ENCODE results near the gene YARS1.

YARS1 gene

GRCh38 chr1:32742956-32743355 is 74.2 kb downstream of the YARS1 start:
- peaks cover 3% of the 10 kb centered on the region; the same call in 1 of the 2 replicates for H3K4me1 ChIP-seq (ENCODE audit: low read length)
- peaks cover 10% of the 10 kb centered on the region for H3K79me2 ChIP-seq (ENCODE audit: low read length)
- no peak for TF ChIP-seq EZH2phosphoT487 (IDR thresholded peaks at IDR 0.05; ENCODE audit: low read length)
- no peak for TF ChIP-seq CTCF (IDR thresholded peaks at IDR 0.05; ENCODE audit: low read length)
- no peak for TF ChIP-seq EZH2 (optimal IDR thresholded peaks at IDR 0.05; ENCODE audit: low read depth, low read length)
- no peak overlapping the region for H3K9ac ChIP-seq (ENCODE audit: low read length)
- no peaks in the 10 kb centered on the region for H3K9me3 ChIP-seq (replicated peaks; ENCODE audit: insufficient read depth, low read length)
- no peaks in the 10 kb centered on the region for H4K20me1 ChIP-seq (ENCODE audit: insufficient read depth, low read length)
- H3K27me3 ChIP-seq (replicated peaks; ENCODE audit: insufficient read depth, low read length), result no peaks in the 10 kb centered on the region
- H3K9me2 ChIP-seq (replicated peaks; ENCODE audit: insufficient read depth, low read length), result no peaks in the 10 kb centered on the region
- peaks cover 4% of the 10 kb centered on the region; the same call in 1 of the 2 replicates for H3F3A ChIP-seq (ENCODE audit: insufficient read depth, low read length)
- DNase-seq, result no peak
- peak overlapping the region; percentile 76; the same call in 1 of the 2 replicates for H3K4me3 ChIP-seq (ENCODE audit: low read length)
- H3K27ac ChIP-seq (ENCODE audit: low read length), result no peak overlapping the region
- H2AFZ ChIP-seq (ENCODE audit: low read length), result no peak overlapping the region
- no peaks in the 10 kb centered on the region for H3K36me3 ChIP-seq (replicated peaks; ENCODE audit: insufficient read depth, low read length)
- H3K4me2 ChIP-seq (ENCODE audit: low read depth, low read length), result peak overlapping the region; percentile 91; the same call in 1 of the 2 replicates

- peaks cover 10% of the 10 kb centered on the region for H3K79me2 ChIP-seq (ENCODE audit: low read length)
- no peaks in the 10 kb centered on the region for H3K9me3 ChIP-seq (replicated peaks; ENCODE audit: insufficient read depth, low read length)
- H3K36me3 ChIP-seq (replicated peaks; ENCODE audit: insufficient read depth, low read length), result no peaks in the 10 kb centered on the region
- peak overlapping the region; percentile 90 for H2AFZ ChIP-seq (ENCODE audit: low read length)
- peak overlapping the region; percentile 65; the same call in 1 of the 2 replicates for H3K9ac ChIP-seq (ENCODE audit: low read length)
- peaks cover 3% of the 10 kb centered on the region; the same call in 1 of the 2 replicates for H3K4me1 ChIP-seq (ENCODE audit: low read length)
- H3K9me2 ChIP-seq (replicated peaks; ENCODE audit: insufficient read depth, low read length), result no peaks in the 10 kb centered on the region
- H3K27ac ChIP-seq (ENCODE audit: low read length), result no peak overlapping the region
- peak overlapping the region; percentile 76 for H3K4me3 ChIP-seq (ENCODE audit: low read length)
- H3K27me3 ChIP-seq (replicated peaks; ENCODE audit: insufficient read depth, low read length), result no peaks in the 10 kb centered on the region
- no peaks in the 10 kb centered on the region for H4K20me1 ChIP-seq (ENCODE audit: insufficient read depth, low read length)
- peaks cover 4% of the 10 kb centered on the region; the same call in 1 of the 2 replicates for H3F3A ChIP-seq (ENCODE audit: insufficient read depth, low read length)
- DNase-seq, result no peak
- TF ChIP-seq EZH2phosphoT487 (IDR thresholded peaks at IDR 0.05; ENCODE audit: low read length) (no peak), CTCF (IDR thresholded peaks at IDR 0.05; ENCODE audit: low read length) (no peak), EZH2 (optimal IDR thresholded peaks at IDR 0.05; ENCODE audit: low read depth, low read length) (no peak)
- H3K4me2 ChIP-seq (ENCODE audit: low read depth, low read length), result peak overlapping the region; percentile 91
These were observed 74.8 kb downstream of the YARS1 start for GRCh38 chr1:32742199-32742947.

GRCh38 chr1:32741413-32742198 is 75.6 kb downstream of the YARS1 start:
- peaks cover 4% of the 10 kb centered on the region; the same call in 1 of the 2 replicates for H3F3A ChIP-seq (ENCODE audit: insufficient read depth, low read length)
- peak overlapping the region; percentile 65 for H3K9ac ChIP-seq (ENCODE audit: low read length)
- peak overlapping the region; percentile 90 for H2AFZ ChIP-seq (ENCODE audit: low read length)
- no peaks in the 10 kb centered on the region for H3K9me3 ChIP-seq (replicated peaks; ENCODE audit: insufficient read depth, low read length)
- peak overlapping the region; percentile 77 for H3K4me3 ChIP-seq (ENCODE audit: low read length)
- peak overlapping the region; percentile 91 for H3K4me2 ChIP-seq (ENCODE audit: low read depth, low read length)
- peak; percentile 9 for DNase-seq
- no peaks in the 10 kb centered on the region for H3K9me2 ChIP-seq (replicated peaks; ENCODE audit: insufficient read depth, low read length)
- H3K27ac ChIP-seq (ENCODE audit: low read length), result no peak overlapping the region
- H3K79me2 ChIP-seq (ENCODE audit: low read length), result peaks cover 10% of the 10 kb centered on the region
- H3K4me1 ChIP-seq (ENCODE audit: low read length), result peaks cover 3% of the 10 kb centered on the region; the same call in 1 of the 2 replicates
- TF ChIP-seq CTCF (IDR thresholded peaks at IDR 0.05; ENCODE audit: low read length) (peak; percentile 46), EZH2 (optimal IDR thresholded peaks at IDR 0.05; ENCODE audit: low read depth, low read length) (no peak)
- no peaks in the 10 kb centered on the region for H4K20me1 ChIP-seq (ENCODE audit: insufficient read depth, low read length)
- H3K27me3 ChIP-seq (replicated peaks; ENCODE audit: insufficient read depth, low read length), result no peaks in the 10 kb centered on the region
- H3K36me3 ChIP-seq (replicated peaks; ENCODE audit: insufficient read depth, low read length), result no peaks in the 10 kb centered on the region
